Endodermal cell (in vitro differentiated cells): Measurements from ENCODE around the gene FNBP1L. TPM values are rescaled to one million over a fixed set of nuclear protein-coding genes. Genes with fewer than 3 reads are reported as not detected.

Source experiments
- DNase-seq: peaks from one replicate; pipeline ENCODE4 v3.0.0-alpha.2; 2017
- H3K27ac ChIP-seq: 2 replicates; pipeline ENCODE4 v1.5.1; 2013; ENCODE audit warnings: mild to moderate bottlenecking, low read depth, low read length, moderate library complexity
- H3K27me3 ChIP-seq: 2 replicates; pipeline ENCODE4 v1.6.1; 2013; ENCODE audit warnings: mild to moderate bottlenecking, low read length, moderate library complexity; ENCODE audit not compliant: insufficient read depth, control insufficient read depth, poor library complexity, severe bottlenecking
- H3K36me3 ChIP-seq: 2 replicates; pipeline ENCODE4 v1.7.0; 2013; ENCODE audit warnings: mild to moderate bottlenecking, low read length, moderate library complexity; ENCODE audit not compliant: control insufficient read depth, insufficient read depth
- H3K4me1 ChIP-seq: one replicate; pipeline ENCODE4 v1.7.0; 2013; ENCODE audit warnings: low read length; ENCODE audit not compliant: control insufficient read depth, insufficient read depth
- H3K4me3 ChIP-seq: 2 replicates; pipeline ENCODE4 v1.5.1; 2013; ENCODE audit warnings: mild to moderate bottlenecking, low read length, moderate library complexity
- H3K9ac ChIP-seq: 2 replicates; pipeline ENCODE4 v1.6.1; 2013; ENCODE audit warnings: mild to moderate bottlenecking, low read length, moderate library complexity; ENCODE audit not compliant: poor library complexity, severe bottlenecking; ENCODE audit errors: extremely low read depth
- H3K9me3 ChIP-seq: 2 replicates; pipeline ENCODE4 v1.6.1; 2013; ENCODE audit warnings: mild to moderate bottlenecking, low read length, moderate library complexity; ENCODE audit not compliant: control insufficient read depth
- H3K27ac Mint-ChIP-seq: 2 replicates; pipeline ENCODE4 v1.8.0; 2020; ENCODE audit warnings: mixed read lengths
- H3K27me3 Mint-ChIP-seq: 2 replicates; pipeline ENCODE4 v1.8.0; 2021; ENCODE audit warnings: mild to moderate bottlenecking, mixed read lengths; ENCODE audit not compliant: insufficient read depth
- H3K36me3 Mint-ChIP-seq: 2 replicates; pipeline ENCODE4 v1.8.0; 2020; ENCODE audit warnings: low read depth, mixed read lengths
- H3K4me1 Mint-ChIP-seq: 2 replicates; pipeline ENCODE4 v1.8.0; 2020; ENCODE audit warnings: mixed read lengths
- H3K4me3 Mint-ChIP-seq: 2 replicates; pipeline ENCODE4 v1.8.0; 2020; ENCODE audit warnings: mild to moderate bottlenecking, moderate library complexity, mixed read lengths
- H3K9me3 Mint-ChIP-seq: 2 replicates; pipeline ENCODE4 v1.8.0; 2020; ENCODE audit warnings: mild to moderate bottlenecking, mixed read lengths
- CTCF ChIP-seq: fragments of 200-600 bp; sonication (generic); conservative IDR thresholded peaks from 2 replicates; pipeline ENCODE4 v1.5.0; 2021; ENCODE audit warnings: antibody characterized with exemption, mild to moderate bottlenecking
- WGBS, 2 experiments: methylation state at CpG; one replicate each; pipeline versions ENCODE4 v1.1.5 to v1.1.7; 2013; ENCODE audit warnings: missing lambda C conversion rate in 2 of 2, mixed read lengths in 1 of 2; ENCODE audit not compliant: insufficient coverage in 1 of 2, insufficient read length in 1 of 2; 5-methylcytosine and 5-hydroxymethylcytosine counted together
- total RNA-seq, 2 donors: library from RNA; stranded (reverse); fragmentation: NEBNext Ultra II Directional in 1 of 2; extraction: Animal tissue kit (Norgen Biotek cat#: 25700) in 1 of 2; gene quantifications; 2 replicates in 1 of 2; 3 replicates in 1 of 2; pipeline ENCODE4 v1.2.1, GENCODE V29; 2021

Gene FNBP1L
- total RNA-seq, 2 donors from 2014 or later, result 96.8 to 107 TPM

- peaks cover 27% of the 10 kb centered on the region for H3K4me1 Mint-ChIP-seq
- H3K4me3 Mint-ChIP-seq, result no peak overlapping the region
- no peak overlapping the region for H3K9ac ChIP-seq
- WGBS, 2 experiments, result 100% methylated on average over 2 of the region's 2 CpGs; no CpG with 5 or more reads in 1 of the 2 experiments
- no peaks in the 10 kb centered on the region for H3K27me3 ChIP-seq
- peaks cover 2% of the 10 kb centered on the region for H3K9me3 Mint-ChIP-seq
- no peaks in the 10 kb centered on the region for H3K27me3 Mint-ChIP-seq
- H3K36me3 ChIP-seq, result peaks cover 63% of the 10 kb centered on the region
- TF ChIP-seq CTCF, result no peak
- H3K4me3 ChIP-seq, result no peak overlapping the region
- DNase-seq, result no peak
- H3K4me1 ChIP-seq, result no peaks in the 10 kb centered on the region
- no peak overlapping the region for H3K27ac Mint-ChIP-seq
- H3K36me3 Mint-ChIP-seq, result peaks cover 48% of the 10 kb centered on the region
- H3K9me3 ChIP-seq, result peaks cover 12% of the 10 kb centered on the region
- no peak overlapping the region for H3K27ac ChIP-seq
Observed at GRCh38 chr1:93500275-93500674, 52.4 kb downstream of the FNBP1L start.

GRCh38 chr1:93501399-93501798 lies 53.5 kb downstream of the FNBP1L start:
- Histone ChIP-seq H3K4me3 (no peak overlapping the region), H3K9ac (no peak overlapping the region), H3K27ac (no peak overlapping the region), H3K27me3 (no peaks in the 10 kb centered on the region), H3K9me3 (peaks cover 16% of the 10 kb centered on the region), H3K36me3 (peaks cover 67% of the 10 kb centered on the region), H3K4me1 (no peaks in the 10 kb centered on the region)
- no peaks in the 10 kb centered on the region for H3K27me3 Mint-ChIP-seq
- no peak overlapping the region for H3K27ac Mint-ChIP-seq
- H3K9me3 Mint-ChIP-seq, result peaks cover under 1% of the 10 kb centered on the region
- 94% methylated on average over 3 of the region's 3 CpGs; no CpG with 5 or more reads in 1 of the 2 experiments for WGBS, 2 experiments
- peaks cover 27% of the 10 kb centered on the region for H3K4me1 Mint-ChIP-seq
- peaks cover 52% of the 10 kb centered on the region for H3K36me3 Mint-ChIP-seq
- H3K4me3 Mint-ChIP-seq, result no peak overlapping the region
- no peak for DNase-seq
- TF ChIP-seq CTCF, result no peak

- Mint-ChIP-seq H3K27ac (no peak overlapping the region), H3K36me3 (peaks cover 49% of the 10 kb centered on the region), H3K4me3 (no peak overlapping the region), H3K4me1 (peaks cover 27% of the 10 kb centered on the region), H3K9me3 (no peaks in the 10 kb centered on the region), H3K27me3 (no peaks in the 10 kb centered on the region)
- WGBS, 2 experiments, result 100% methylated on average over 1 of the region's 1 CpG; no CpG with 5 or more reads in 1 of the 2 experiments
- Histone ChIP-seq H3K27me3 (no peaks in the 10 kb centered on the region), H3K36me3 (peaks cover 69% of the 10 kb centered on the region), H3K9ac (no peak overlapping the region), H3K27ac (no peak overlapping the region), H3K9me3 (peaks cover 21% of the 10 kb centered on the region), H3K4me1 (no peaks in the 10 kb centered on the region), H3K4me3 (no peak overlapping the region)
- TF ChIP-seq CTCF, result no peak
- DNase-seq, result no peak
Observed at GRCh38 chr1:93501829-93502369, 54.0 kb downstream of the FNBP1L start.
